ENCODE data around the gene JAM3.

The JAM3 gene

GRCh38 chr11:134196756-134197155, 127.9 kb downstream of the JAM3 start:
- no peak overlapping the region for H3K4me3 ChIP-seq (replicated peaks in 1 of 2; ENCODE audit: low read depth in 2 of 2, low read length in 2 of 2)
- TF ChIP-seq CTCF (IDR thresholded peaks at IDR 0.05; ENCODE audit: low read depth, low read length) = no peak
- no peak for DNase-seq (ENCODE audit: low read depth in 2 of 2)

- no peak for TF ChIP-seq CTCF (IDR thresholded peaks at IDR 0.05; ENCODE audit: low read depth, low read length)
- no peak overlapping the region for H3K4me3 ChIP-seq (replicated peaks in 1 of 2; ENCODE audit: low read depth in 2 of 2, low read length in 2 of 2)
- no peak for DNase-seq (ENCODE audit: low read depth in 2 of 2)
Measured at GRCh38 chr11:134199531-134199930, 130.7 kb downstream of the JAM3 start.

GRCh38 chr11:134200688-134201087, 131.8 kb downstream of the JAM3 start:
- H3K4me3 ChIP-seq (replicated peaks in 1 of 2; ENCODE audit: low read depth in 2 of 2, low read length in 2 of 2) = no peak overlapping the region
- DNase-seq (ENCODE audit: low read depth in 2 of 2) = peak in 1 of 2 donors; percentile 2
- TF ChIP-seq CTCF (IDR thresholded peaks at IDR 0.05; ENCODE audit: low read depth, low read length) = no peak

Data from cardiac fibroblast (primary cell).